Astrocyte (in vitro differentiated cells and primary cell): ENCODE data around the gene PHC3. TPM values are rescaled to one million over a fixed set of nuclear protein-coding genes. Genes with fewer than 3 reads are reported as not detected.

Experiments used
- DNase-seq: peaks from one replicate; pipeline ENCODE4 v3.0.0-alpha.2; 2010; ENCODE audit warnings: low read depth
- FAIRE-seq: peaks from 2 replicates; lab custom pipeline; 2011; peaks lifted over from hg19 to GRCh38; lab: Jason Lieb, UNC
- H2AFZ ChIP-seq: 2 replicates; pipeline ENCODE4 v1.6.0; 2012; ENCODE audit warnings: low read depth, low read length, inconsistent platforms
- H3K27ac ChIP-seq: 2 replicates; pipeline ENCODE4 v1.5.1; 2011; ENCODE audit warnings: low read depth, low read length, inconsistent platforms
- H3K27me3 ChIP-seq: 2 replicates; pipeline ENCODE4 v1.6.0; 2011; ENCODE audit warnings: low read length, inconsistent platforms; ENCODE audit not compliant: insufficient read depth
- H3K36me3 ChIP-seq: 2 replicates; pipeline ENCODE4 v1.5.1; 2011; ENCODE audit warnings: low read length, inconsistent platforms; ENCODE audit not compliant: insufficient read depth
- H3K4me1 ChIP-seq: 2 replicates; pipeline ENCODE4 v1.5.1; 2011; ENCODE audit warnings: low read length, inconsistent platforms; ENCODE audit not compliant: insufficient read depth
- H3K4me2 ChIP-seq: 2 replicates; pipeline ENCODE4 v1.6.0; 2012; ENCODE audit warnings: low read length, inconsistent platforms
- H3K4me3 ChIP-seq: 2 replicates; pipeline ENCODE4 v1.5.1; 2011; ENCODE audit warnings: low read depth, mild to moderate bottlenecking, low read length, inconsistent platforms; ENCODE audit not compliant: insufficient read depth
- H3K79me2 ChIP-seq: 2 replicates; pipeline ENCODE4 v1.6.0; 2012; ENCODE audit warnings: mild to moderate bottlenecking, low read length, inconsistent platforms; ENCODE audit not compliant: insufficient read depth
- H3K9ac ChIP-seq: 2 replicates; pipeline ENCODE4 v1.6.0; 2012; ENCODE audit warnings: mild to moderate bottlenecking, low read length, inconsistent platforms
- H3K9me3 ChIP-seq: 2 replicates; pipeline ENCODE4 v1.5.1; 2012; ENCODE audit warnings: low read depth, mild to moderate bottlenecking, low read length, inconsistent platforms; ENCODE audit not compliant: insufficient read depth
- H4K20me1 ChIP-seq: 2 replicates; pipeline ENCODE4 v1.6.0; 2012; ENCODE audit warnings: low read length, inconsistent platforms; ENCODE audit not compliant: insufficient read depth
- H3K27ac Mint-ChIP-seq: one replicate; pipeline ENCODE4 v1.8.0; 2021; ENCODE audit warnings: mild to moderate bottlenecking, mixed read lengths; ENCODE audit not compliant: unreplicated experiment
- H3K27me3 Mint-ChIP-seq: one replicate; pipeline ENCODE4 v1.8.0; 2021; ENCODE audit warnings: low read depth, mixed read lengths; ENCODE audit not compliant: unreplicated experiment
- H3K36me3 Mint-ChIP-seq: one replicate; pipeline ENCODE4 v1.8.0; 2021; ENCODE audit warnings: low read depth, mixed read lengths; ENCODE audit not compliant: unreplicated experiment
- H3K4me1 Mint-ChIP-seq: one replicate; pipeline ENCODE4 v1.8.0; 2021; ENCODE audit warnings: low read depth, mixed read lengths; ENCODE audit not compliant: unreplicated experiment
- H3K4me3 Mint-ChIP-seq: one replicate; pipeline ENCODE4 v1.8.0; 2021; ENCODE audit warnings: mild to moderate bottlenecking, moderate library complexity, mixed read lengths; ENCODE audit not compliant: unreplicated experiment
- H3K9me3 Mint-ChIP-seq: one replicate; pipeline ENCODE4 v1.8.0; 2021; ENCODE audit warnings: mild to moderate bottlenecking, mixed read lengths; ENCODE audit not compliant: unreplicated experiment
- CTCF ChIP-seq: IDR thresholded peaks from 2 replicates; pipeline ENCODE4 v1.5.1; 2011; ENCODE audit warnings: low read depth, mild to moderate bottlenecking, inconsistent platforms, low read length, moderate library complexity; ENCODE audit not compliant: insufficient read depth
- EZH2 ChIP-seq: IDR thresholded peaks from 2 replicates; pipeline ENCODE4 v1.6.1; 2012; ENCODE audit warnings: mild to moderate bottlenecking, low read length, inconsistent platforms; ENCODE audit not compliant: insufficient read depth
- total RNA-seq: library from RNA; stranded (reverse); gene quantifications from 2 replicates; pipeline ENCODE4 v1.2.1, GENCODE V29; 2021

The PHC3 gene
- total RNA-seq, 1 donor from 2014 or later = 40.8 TPM

GRCh38 chr3:170081079-170081741, 100.3 kb downstream of the PHC3 start:
- TF ChIP-seq EZH2 (no peak), CTCF (no peak)
- H3K4me3 ChIP-seq = no peak overlapping the region
- peak; percentile 79 for DNase-seq

GRCh38 chr3:170080605-170081004, 100.9 kb downstream of the PHC3 start:
- FAIRE-seq = no peak
- Histone ChIP-seq H3K9me3 (no peaks in the 10 kb centered on the region), H3K27ac (no peak overlapping the region), H4K20me1 (no peaks in the 10 kb centered on the region), H3K36me3 (peaks cover 3% of the 10 kb centered on the region), H3K4me2 (no peak overlapping the region), H3K9ac (no peak overlapping the region), H3K79me2 (no peaks in the 10 kb centered on the region), H3K4me3 (no peak overlapping the region), H2AFZ (no peak overlapping the region), H3K27me3 (no peaks in the 10 kb centered on the region), H3K4me1 (no peaks in the 10 kb centered on the region)
- H3K36me3 Mint-ChIP-seq = peaks cover 9% of the 10 kb centered on the region
- H3K27ac Mint-ChIP-seq = no peak overlapping the region
- peaks cover 2% of the 10 kb centered on the region for H3K4me1 Mint-ChIP-seq
- no peak for DNase-seq
- H3K4me3 Mint-ChIP-seq = no peak overlapping the region
- TF ChIP-seq EZH2 = no peak
- TF ChIP-seq CTCF = no peak
- no peaks in the 10 kb centered on the region for H3K27me3 Mint-ChIP-seq
- no peaks in the 10 kb centered on the region for H3K9me3 Mint-ChIP-seq

More at GRCh38 chr3:170081079-170081741, 100.3 kb downstream of the PHC3 start:
- no peaks in the 10 kb centered on the region for H3K9me3 ChIP-seq
- H3K79me2 ChIP-seq = no peaks in the 10 kb centered on the region
- peaks cover 4% of the 10 kb centered on the region for H3K36me3 ChIP-seq
- Mint-ChIP-seq H3K4me1 (peaks cover 2% of the 10 kb centered on the region), H3K9me3 (no peaks in the 10 kb centered on the region), H3K4me3 (no peak overlapping the region), H3K27ac (no peak overlapping the region), H3K27me3 (no peaks in the 10 kb centered on the region), H3K36me3 (peaks cover 10% of the 10 kb centered on the region)
- H2AFZ ChIP-seq = no peak overlapping the region
- no peak overlapping the region for H3K27ac ChIP-seq
- no peak overlapping the region for H3K4me2 ChIP-seq
- FAIRE-seq = no peak
- H3K4me1 ChIP-seq = no peaks in the 10 kb centered on the region
- no peaks in the 10 kb centered on the region for H3K27me3 ChIP-seq
- H3K9ac ChIP-seq = no peak overlapping the region
- H4K20me1 ChIP-seq = no peaks in the 10 kb centered on the region

- Histone ChIP-seq H3K36me3 (peaks cover 3% of the 10 kb centered on the region), H3K9me3 (no peaks in the 10 kb centered on the region), H3K4me3 (no peak overlapping the region), H3K9ac (no peak overlapping the region), H3K27ac (no peak overlapping the region), H4K20me1 (no peaks in the 10 kb centered on the region), H2AFZ (no peak overlapping the region), H3K4me1 (no peaks in the 10 kb centered on the region), H3K79me2 (no peaks in the 10 kb centered on the region), H3K4me2 (no peak overlapping the region), H3K27me3 (no peaks in the 10 kb centered on the region)
- Mint-ChIP-seq H3K36me3 (peaks cover 8% of the 10 kb centered on the region), H3K4me1 (peaks cover 2% of the 10 kb centered on the region), H3K27me3 (no peaks in the 10 kb centered on the region), H3K4me3 (no peak overlapping the region), H3K9me3 (no peaks in the 10 kb centered on the region), H3K27ac (no peak overlapping the region)
- FAIRE-seq (no peak), DNase-seq (no peak)
- TF ChIP-seq CTCF (no peak), EZH2 (no peak)
Observed at GRCh38 chr3:170079536-170080165, 101.9 kb downstream of the PHC3 start.
